ENCODE data around the gene RBM25.

GRCh38 chr14:73145371-73145770, 87.0 kb downstream of the RBM25 start:
- TF ChIP-seq, protein P1, sequence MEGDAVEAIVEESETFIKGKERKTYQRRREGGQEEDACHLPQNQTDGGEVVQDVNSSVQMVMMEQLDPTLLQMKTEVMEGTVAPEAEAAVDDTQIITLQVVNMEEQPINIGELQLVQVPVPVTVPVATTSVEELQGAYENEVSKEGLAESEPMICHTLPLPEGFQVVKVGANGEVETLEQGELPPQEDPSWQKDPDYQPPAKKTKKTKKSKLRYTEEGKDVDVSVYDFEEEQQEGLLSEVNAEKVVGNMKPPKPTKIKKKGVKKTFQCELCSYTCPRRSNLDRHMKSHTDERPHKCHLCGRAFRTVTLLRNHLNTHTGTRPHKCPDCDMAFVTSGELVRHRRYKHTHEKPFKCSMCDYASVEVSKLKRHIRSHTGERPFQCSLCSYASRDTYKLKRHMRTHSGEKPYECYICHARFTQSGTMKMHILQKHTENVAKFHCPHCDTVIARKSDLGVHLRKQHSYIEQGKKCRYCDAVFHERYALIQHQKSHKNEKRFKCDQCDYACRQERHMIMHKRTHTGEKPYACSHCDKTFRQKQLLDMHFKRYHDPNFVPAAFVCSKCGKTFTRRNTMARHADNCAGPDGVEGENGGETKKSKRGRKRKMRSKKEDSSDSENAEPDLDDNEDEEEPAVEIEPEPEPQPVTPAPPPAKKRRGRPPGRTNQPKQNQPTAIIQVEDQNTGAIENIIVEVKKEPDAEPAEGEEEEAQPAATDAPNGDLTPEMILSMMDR (IDR thresholded peaks at IDR 0.05 in 4 of 5, conservative IDR thresholded peaks at IDR 0.05 in 1 of 5) = no peak
- no peak for TF ChIP-seq POLR2A (IDR thresholded peaks at IDR 0.05)
